GM18505 (cell line): ENCODE data around the gene UBN2.
A peak's percentile ranks its signal among the peaks of the same experiment; 100 is the strongest.
"Not testable (repeated sequence)": the region's sequence is repeated elsewhere in the genome, so short reads cannot be mapped to it uniquely, and the experiment has no call there.

ENCODE experiments used
- ATAC-seq: cut with Tn5 transposase; IDR thresholded peaks from one replicate; pipeline ENCODE4 v1.9.1; 2021; ENCODE audit not compliant: unreplicated experiment
- POLR2A ChIP-seq: IDR thresholded peaks from 4 replicates; pipeline ENCODE4 v1.6.1; 2011; ENCODE audit warnings: borderline replicate concordance; ENCODE audit not compliant: insufficient read depth, insufficient read length; ENCODE audit errors: extremely low read depth

The UBN2 gene

DNA sequence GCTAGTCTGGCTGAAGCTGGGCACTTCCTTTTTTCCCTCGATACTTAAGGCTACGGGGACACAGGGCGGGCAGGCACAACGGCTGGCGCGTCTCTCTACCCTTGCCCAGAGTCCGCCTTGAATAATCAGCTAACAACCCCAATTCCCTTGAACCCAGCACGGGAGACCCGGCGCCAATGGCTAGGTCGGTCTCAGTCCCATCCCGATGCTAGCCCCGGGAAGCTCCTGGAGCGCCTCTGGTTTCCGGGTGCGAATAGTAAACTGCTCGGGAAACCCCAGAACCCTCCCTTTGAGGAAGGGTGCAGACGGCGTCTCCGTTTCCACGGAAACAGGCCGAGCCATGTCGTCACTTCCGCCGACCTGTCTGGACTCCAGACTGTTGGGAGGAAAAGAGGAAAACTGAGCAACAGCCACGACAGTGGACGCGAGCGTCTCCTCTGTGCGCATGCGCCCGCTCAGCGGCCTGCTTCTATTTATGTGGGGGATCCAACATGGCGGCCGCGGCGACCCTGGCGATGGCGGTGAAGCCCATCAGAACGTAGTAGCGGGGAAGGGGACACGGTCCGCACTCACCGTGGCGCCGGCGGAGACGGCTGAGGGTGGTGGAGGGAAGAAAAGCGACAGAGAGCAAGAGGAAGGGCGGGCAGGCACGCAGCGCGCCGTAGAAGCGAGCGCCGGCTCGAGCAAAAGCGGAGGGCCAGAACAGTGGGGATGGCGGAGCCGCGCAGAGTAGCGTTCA, at the start of gene UBN2:
Gene UBN2 (plus strand): TSS at position 464 of the 739 bp plus-strand sequence. CDS start 248 bp downstream, at position 712.
- ATAC-seq: peak; percentile 94
- peak; percentile 87 for TF ChIP-seq POLR2A

DNA sequence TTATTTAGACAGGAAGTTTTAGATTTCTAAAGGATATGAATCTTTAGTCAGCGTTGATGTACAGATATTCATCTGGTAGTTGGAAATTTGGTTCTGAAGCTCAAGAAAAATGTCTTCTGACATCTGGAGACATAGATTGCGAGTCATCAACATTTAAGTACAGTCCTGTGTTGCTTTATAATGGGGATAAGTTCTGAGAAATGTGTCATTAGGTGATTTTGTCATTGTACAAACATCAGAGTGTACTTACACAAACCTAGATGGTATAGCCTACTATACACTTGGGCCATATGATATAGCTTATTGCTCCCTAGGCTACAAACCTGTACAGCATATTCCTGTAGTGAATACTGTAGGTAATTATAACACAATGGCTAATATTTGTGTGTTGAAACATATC, 49.6 kb upstream of the UBN2 start:
- no peak for ATAC-seq
- TF ChIP-seq POLR2A: no peak

DNA sequence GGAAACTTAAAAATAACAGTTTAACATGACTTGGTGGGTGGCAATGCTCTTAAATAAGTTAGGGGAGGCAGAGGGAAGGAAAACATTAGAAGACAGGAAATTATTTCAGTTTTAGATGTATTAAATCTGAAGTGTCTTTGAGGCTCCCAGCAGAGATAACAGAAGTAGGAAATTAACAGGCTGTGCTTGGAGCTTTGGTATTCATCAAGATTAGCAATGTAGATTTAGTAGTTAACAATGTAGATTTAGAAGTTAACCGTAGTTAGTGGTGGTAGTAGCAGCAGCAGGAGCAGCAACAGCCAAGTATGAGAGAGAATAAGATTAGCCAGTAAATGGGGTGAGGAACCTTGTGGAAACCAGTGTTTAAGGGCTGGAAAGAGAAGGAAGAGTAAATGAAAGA, 48.7 kb upstream of the UBN2 start:
- ATAC-seq: no peak
- no peak for TF ChIP-seq POLR2A

DNA sequence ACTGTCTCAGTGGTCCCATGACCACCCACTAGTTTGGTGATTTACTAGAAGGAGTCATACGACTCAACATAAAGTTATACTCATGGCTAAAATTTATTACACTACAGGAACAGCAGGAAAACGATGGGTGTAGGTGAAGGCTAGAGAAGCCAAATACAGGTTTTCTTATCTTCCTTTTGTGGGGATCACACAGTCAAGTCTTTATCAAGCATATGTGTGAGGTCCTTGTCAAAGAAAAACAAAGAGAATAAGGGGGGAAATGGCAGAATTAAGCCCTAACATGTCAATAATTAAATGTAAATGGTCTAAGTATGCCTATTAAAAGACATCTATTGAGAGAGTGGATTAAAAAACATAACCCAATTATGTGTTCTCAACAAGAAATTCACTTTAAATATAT, 47.8 kb upstream of the UBN2 start:
- no peak for TF ChIP-seq POLR2A
- ATAC-seq: no peak

DNA sequence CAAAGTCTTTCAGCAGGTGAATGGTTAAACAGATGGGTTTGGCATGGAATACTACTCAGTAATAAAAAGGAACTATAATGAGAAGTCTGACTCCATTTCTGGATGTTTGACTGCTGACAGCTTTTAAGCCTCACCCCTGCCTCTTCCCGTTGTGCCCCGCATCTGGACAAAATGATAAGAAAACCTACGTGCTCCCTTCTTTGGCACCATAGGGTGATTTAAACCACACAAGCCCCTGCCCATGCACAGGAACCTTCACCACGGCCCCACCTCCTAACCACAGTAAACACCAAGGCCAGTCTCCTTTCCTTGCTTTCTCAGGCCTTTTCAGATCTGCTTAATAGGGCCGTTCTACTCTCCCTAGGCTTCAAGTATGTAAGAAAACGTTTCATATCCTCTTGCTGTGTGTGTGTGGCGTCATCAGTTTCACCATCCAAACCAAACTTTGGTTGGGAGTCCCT, 47.1 kb upstream of the UBN2 start:
- no peak for ATAC-seq
- TF ChIP-seq POLR2A: no peak

DNA sequence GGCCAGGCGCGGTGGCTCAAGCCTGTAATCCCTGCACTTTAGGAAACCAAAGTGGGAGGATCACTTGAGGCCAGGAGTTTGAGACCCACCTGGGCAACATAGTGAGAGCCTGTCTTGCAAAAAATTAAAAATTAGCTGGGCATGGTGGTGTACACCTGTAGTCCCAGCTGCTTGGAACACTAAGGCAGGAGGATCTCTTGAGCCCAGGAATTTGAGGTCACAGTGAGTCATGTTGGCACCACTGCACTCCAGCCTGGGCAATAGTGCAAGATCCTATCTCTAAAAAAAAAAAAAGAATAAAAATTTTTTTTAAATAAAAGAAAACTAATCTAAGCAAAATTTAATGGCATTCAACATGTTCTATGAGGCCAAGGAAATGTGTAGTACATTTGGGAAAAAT, 44.9 kb upstream of the UBN2 start:
- no peak for ATAC-seq
- TF ChIP-seq POLR2A: no peak

DNA sequence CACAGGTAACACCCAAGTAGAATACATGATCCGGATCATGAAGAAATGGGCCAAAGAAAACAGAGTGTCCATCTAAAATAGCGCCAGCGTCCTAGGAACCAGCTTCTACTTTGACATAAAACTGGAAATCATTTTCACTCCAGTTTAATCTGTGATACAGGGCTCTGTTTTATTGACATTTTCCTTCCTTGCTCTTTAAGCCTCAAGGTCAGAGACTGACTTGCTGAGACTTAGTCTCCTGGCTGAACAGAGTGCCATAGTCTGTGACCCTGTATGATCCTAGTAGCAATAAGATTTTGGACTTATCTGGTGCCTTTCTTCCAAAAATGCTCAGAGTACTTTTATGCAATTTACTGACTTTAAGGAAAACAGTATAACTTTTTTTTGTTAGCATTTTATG, 41.7 kb upstream of the UBN2 start:
- no peak for TF ChIP-seq POLR2A
- ATAC-seq: no peak

DNA sequence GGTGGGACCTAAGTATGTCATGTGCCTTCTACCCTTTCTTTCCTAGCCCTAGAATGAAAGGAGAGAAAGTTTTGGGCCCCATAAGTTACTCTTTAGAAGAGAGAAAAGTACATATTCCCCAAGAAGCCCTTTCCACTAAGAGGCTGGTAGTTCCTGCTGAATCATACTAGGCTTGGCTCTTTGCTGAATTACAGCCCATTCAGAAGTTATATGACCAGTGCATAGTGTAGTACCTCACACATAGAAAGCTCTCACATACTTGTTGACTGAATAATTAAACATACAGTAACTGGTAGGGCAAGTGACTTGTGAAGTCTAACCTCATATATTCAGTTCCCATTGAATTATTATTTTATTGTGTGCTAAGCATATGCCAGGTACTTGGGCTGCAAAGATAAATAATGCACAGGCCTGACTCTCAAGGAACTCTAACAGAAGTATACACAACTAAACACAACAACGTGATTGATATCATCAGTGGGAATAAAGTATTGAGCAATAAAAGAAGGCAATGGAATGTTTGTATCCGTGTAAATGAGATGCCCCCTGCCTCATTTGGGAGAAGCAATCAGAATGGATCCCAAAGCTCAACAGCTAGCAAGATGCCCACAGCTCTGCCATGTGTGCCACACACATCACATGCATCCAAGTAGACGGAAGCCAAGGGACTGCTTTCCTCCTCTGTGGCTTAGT, 38.9 kb upstream of the UBN2 start:
- no peak for ATAC-seq
- TF ChIP-seq POLR2A: no peak

DNA sequence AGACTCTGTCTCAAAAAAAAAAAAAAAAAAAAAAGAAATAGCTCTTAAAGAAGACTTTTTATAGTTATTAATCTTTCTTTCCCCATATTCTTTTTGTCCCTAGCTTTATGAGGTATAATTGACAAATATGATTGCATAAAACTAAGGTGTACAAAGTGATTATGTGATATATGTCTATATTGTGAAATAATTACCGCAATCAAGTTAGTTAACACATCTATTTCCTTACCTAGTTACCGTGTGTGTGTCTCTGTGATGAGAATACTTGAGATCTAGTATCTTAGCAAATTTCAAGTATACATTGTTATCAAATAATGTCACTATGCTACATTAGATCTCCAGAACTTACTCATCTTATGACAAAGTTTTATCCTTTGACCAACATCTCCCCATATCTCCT, 30.7 kb upstream of the UBN2 start:
- no peak for ATAC-seq
- TF ChIP-seq POLR2A: no peak

DNA sequence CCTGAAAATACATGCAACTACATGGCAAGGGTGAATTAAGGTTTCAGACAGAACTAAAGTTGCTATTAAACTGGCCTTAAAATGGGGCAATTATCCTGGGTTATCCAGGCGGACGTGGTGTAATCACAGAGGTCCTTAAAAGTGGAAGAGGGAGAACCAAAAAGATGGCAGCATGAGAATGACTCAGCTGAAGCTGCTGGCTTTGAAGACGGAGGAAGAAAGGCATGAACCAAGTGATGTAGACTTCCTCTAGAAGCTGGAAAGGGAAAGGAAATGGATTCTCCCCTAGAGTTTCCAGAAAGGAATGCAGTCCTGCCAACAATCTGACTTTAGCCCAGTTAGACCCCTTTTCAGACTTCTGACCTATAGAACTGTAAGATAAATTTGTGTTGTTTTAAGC, 27.0 kb upstream of the UBN2 start:
- TF ChIP-seq POLR2A: no peak
- ATAC-seq: no peak

DNA sequence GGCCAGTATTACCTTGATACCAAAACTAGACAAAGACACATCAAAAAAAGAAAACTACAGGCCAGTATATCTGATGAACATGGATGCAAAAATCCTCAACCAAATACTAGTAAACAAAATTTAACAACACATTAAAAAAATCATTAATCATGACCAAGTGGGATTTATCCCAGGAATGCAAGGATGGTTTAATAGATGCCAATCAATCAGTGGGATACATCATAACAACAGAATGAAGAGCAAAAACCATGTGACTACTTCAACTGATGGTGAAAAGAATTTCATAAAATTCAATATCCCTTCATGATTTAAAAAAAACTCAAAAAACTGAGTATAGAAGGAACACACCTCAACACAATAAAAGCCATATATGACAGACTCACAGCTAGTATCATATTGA, 25.2 kb upstream of the UBN2 start:
- TF ChIP-seq POLR2A: no peak

DNA sequence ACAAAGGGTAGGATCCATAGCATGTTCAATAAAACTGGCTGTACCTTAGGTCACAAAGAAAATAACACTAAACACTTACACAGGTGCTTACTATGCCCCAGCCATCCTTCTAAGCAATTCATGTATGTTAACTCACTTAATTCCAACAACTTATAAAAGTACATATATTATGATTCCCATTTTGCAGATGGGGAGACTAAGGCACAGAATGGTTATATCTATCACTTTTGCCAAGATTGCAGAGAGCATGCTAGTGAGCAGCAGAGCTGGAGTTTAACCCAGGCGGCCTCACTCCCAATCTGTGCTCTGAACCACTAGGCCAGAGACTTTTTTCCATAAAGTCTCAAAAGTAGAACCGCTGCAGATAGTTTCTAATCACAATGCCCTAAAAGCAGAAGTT, 18.9 kb upstream of the UBN2 start:
- no peak for ATAC-seq
- no peak for TF ChIP-seq POLR2A

More for the DNA sequence above, 25.2 kb upstream of the UBN2 start:
- ATAC-seq: no peak

DNA sequence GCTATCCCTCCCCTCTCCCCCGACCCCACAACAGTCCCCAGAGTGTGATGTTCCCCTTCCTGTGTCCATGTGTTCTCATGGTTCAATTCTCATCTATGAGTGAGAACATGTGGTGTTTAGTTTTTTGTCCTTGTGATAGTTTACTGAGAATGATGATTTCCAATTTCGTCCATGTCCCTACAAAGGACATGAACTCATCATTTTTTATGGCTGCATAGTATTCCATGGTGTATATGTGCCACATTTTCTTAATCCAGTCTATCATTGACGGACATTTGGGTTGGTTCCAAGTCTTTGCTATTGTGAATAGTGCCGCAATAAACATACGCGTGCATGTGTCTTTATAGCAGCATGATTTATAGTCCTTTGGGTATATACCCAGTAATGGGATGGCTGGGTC, 17.5 kb upstream of the UBN2 start:
- not testable (repeated sequence) for ATAC-seq

DNA sequence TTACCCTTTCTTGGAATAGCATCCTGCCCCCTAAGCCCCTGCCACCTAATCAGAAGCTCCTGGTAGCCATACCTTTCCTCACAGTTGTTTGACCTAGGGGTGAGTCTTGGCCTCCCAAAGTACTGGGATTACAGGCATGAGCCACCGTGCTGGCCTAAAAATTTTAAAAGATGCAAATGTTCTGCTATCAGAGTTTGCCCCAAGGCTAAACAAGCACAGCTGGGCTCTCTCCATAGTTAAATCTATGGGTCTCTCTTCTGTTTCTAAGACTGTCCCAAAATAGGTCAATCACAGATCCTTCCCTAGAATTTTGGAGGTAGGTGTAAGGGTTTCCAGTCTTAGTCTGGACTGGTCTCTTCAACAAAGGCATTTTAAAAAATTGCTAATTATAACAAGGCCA, 12.9 kb upstream of the UBN2 start:
- no peak for TF ChIP-seq POLR2A

More for the DNA sequence above, 12.9 kb upstream of the UBN2 start:
- no peak for ATAC-seq
